GM13977 (cell line): ENCODE results near the gene BCL2L1.

ENCODE experiments used
- DNase-seq: peaks from one replicate; pipeline ENCODE4 v3.0.0; 2012; ENCODE audit warnings: low spot score
- in situ Hi-C: fragments of 300-500 bp; cut with MboI; formaldehyde crosslinking; loops from one replicate; pipeline ENCODE4 v1.12.0; 2022; ENCODE audit warnings: low sequenced_read_pairs, low pct_unique_long_range_greater_than_20kb, mixed read lengths, inconsistent platforms; ENCODE audit not compliant: unreplicated experiment
- TF ChIP-seq, protein P1 (sequence below): IDR thresholded peaks from 2 replicates; pipeline ENCODE4 v1.5.1; 2012; ENCODE audit warnings: mild to moderate bottlenecking, control low read depth; ENCODE audit not compliant: insufficient read depth; ENCODE audit errors: extremely low read depth, missing control alignments

The BCL2L1 gene

DNA sequence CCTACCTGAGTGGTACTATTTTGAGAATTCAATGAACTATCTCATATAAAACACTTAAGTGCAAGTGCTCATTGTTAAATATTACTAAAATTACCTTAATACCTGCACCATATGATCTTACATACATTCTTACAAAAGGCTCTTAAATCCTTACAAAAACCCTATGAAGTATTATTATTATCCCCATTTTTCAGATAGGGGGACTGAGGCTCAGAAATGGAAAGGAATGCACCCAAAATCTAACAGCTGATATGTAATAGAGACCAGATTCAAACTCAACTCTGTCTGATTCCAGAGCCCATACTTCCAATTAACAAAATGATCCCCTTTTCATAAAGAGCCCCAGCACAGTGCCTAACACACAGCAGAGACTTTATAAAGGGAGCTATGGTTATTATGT is 17.5 kb downstream of the BCL2L1 start:
- TF ChIP-seq, protein P1, sequence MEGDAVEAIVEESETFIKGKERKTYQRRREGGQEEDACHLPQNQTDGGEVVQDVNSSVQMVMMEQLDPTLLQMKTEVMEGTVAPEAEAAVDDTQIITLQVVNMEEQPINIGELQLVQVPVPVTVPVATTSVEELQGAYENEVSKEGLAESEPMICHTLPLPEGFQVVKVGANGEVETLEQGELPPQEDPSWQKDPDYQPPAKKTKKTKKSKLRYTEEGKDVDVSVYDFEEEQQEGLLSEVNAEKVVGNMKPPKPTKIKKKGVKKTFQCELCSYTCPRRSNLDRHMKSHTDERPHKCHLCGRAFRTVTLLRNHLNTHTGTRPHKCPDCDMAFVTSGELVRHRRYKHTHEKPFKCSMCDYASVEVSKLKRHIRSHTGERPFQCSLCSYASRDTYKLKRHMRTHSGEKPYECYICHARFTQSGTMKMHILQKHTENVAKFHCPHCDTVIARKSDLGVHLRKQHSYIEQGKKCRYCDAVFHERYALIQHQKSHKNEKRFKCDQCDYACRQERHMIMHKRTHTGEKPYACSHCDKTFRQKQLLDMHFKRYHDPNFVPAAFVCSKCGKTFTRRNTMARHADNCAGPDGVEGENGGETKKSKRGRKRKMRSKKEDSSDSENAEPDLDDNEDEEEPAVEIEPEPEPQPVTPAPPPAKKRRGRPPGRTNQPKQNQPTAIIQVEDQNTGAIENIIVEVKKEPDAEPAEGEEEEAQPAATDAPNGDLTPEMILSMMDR: no peak
- in situ Hi-C loops: no loop called here
- no peak for DNase-seq

DNA sequence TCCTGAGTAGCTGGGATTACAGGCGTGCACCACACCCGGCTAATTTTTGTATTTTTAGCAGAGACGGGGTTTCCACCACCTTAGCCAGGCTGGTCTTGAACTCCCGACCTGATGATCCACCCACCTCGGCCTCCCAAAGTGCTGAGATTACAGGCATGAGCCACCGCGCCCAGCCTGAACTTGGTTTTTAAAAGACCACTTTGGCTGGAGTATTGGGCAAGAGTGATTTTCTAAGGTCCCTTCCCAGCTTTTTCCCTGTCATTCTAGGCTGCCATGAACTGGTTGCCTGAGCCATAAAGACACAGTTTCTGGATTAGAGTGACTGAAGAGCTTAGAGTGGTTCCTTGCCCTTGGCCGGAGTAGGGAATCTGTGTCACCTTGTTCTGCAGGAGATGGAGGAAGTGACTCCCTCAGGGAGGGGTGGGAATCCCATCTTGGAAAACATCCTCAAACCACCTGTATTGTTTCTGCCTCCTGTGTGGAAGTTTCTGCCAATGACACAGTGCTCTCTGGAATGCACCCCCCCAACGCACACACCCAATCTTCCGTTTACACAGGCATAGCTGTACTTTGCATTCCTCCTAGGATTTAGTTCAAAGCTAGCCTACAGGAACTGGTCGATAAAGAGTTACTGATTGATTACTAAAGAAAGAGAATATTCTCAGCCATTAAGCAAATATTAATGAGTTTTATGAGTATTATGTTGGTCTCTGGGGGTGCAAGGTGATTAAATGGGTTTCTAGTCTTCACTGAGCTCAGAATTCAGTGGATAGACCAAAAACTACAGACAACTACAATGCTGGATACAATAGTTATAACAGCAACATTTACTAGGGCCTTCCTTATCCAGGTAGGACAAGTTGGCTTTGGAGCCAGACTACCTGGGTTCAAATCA is 18.2 kb downstream of the BCL2L1 start:
- no peak for DNase-seq
- TF ChIP-seq, protein P1: no peak
- in situ Hi-C loops: no loop called here

DNA sequence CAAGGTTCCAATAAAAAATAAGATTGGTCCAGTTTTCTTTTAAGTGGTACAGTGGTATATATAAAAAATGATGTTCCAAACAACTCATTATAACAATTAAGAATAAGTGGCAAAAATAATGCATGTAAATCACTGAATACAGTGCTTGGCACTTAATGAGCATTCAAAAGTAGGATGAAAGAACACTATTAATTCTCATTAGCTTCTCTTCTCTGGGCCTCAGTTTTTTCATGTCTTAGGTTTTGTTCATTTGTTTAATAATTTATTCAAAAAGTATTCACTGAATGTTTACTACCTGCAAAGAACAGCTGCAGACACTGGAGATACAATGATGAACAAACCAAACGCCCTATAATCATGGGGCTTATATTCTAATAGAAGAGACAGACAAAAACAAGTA is 21.1 kb downstream of the BCL2L1 start:
- in situ Hi-C loops: no loop called here
- DNase-seq: no peak
- TF ChIP-seq, protein P1: no peak

DNA sequence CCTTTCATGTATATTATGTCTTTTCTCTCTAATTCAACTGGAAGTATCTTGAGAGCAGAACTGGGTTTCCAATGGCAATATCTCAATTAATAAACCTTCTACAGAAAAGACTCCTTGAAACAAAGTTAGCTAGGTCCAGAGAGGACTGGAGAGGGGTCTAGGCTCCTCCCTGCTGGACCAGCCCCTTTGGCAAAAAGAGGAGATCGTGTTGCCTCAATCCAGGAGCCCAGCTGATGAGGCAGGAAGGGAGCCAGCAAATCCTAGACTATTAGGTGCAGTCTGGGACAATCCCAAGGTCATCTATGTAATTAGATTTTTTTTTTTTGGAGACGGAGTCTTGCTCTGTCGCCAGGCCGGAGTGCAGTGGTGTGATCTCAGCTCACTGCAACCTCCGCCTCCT is 21.9 kb downstream of the BCL2L1 start:
- TF ChIP-seq, protein P1: no peak
- DNase-seq: no peak
- in situ Hi-C loops: no loop called here

DNA sequence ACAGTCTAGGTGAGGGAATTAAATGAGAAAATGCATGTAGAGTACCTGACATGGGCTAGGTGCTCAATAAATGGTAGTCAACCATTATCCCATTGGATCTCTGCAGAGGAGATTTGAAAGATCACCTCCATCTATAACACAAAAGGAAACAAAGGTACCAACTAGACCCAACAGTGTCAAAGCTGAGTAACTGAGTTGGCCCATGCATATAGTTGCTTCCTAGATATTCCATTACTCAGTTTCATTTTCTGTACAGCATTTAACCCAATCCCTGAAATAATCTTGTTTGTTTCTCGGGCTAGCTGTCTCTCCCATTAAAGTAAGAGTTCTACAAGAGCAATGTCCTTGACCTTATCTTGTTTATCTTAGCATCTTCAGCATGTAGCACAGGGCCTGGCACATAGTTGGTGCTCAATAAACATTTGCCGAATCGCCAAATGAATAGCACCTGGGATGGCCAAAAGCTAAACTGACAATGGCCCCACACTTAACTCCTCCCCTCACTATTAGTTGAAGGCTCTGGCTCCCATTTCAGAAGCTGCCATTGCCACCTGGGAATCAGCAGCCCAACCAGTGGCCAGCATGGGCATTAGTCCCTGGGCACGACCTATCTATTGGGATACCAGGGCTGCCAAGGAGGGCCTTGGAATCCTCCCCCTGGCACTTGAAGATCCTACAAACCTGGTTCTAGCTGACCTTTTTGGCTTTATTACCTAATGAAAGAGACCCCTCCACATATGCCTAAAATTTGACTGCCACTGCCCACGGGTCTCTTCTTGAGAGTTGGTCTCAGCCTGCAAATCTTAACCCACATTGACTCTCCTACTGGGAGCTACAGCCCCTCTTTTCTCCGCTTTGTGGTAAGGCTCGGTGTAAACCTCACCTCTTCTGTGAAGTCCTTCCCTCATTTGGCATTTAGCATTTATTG is 22.6 kb downstream of the BCL2L1 start:
- no peak for DNase-seq
- TF ChIP-seq, protein P1: no peak
- in situ Hi-C loops: no loop called here
